H1 (cell line): ENCODE measurements around the gene SFMBT2. TPM values are rescaled to one million over a fixed set of nuclear protein-coding genes. Genes with fewer than 3 reads are reported as not detected.

Source experiments
- ATF3 ChIP-seq: IDR thresholded peaks from 2 replicates; pipeline ENCODE4 v1.6.1; 2011; ENCODE audit warnings: low read depth, mild to moderate bottlenecking, low read length; ENCODE audit not compliant: insufficient read depth
- BRCA1 ChIP-seq: IDR thresholded peaks from 2 replicates; pipeline ENCODE4 v1.6.1; 2012; ENCODE audit warnings: low read depth, low read length, improper control_type of control experiment
- CHD7 ChIP-seq: fragments of 300-600 bp; sonication (generic); IDR thresholded peaks from 2 replicates; pipeline ENCODE4 v1.7.1; 2012; ENCODE audit warnings: low read length, moderate library complexity, mild to moderate bottlenecking, inconsistent platforms; ENCODE audit not compliant: insufficient replicate concordance
- EP300 ChIP-seq, 2 experiments: IDR thresholded peaks; 1 replicate in 1 of 2; 2 replicates in 1 of 2; pipeline ENCODE4 v1.6.1; 2011 to 2012; ENCODE audit warnings: low read depth in 2 of 2, low read length in 2 of 2, mild to moderate bottlenecking in 2 of 2, borderline replicate concordance in 1 of 2, inconsistent platforms in 1 of 2, moderate library complexity in 1 of 2
- FOSL1 ChIP-seq: IDR thresholded peaks from 2 replicates; pipeline ENCODE4 v1.6.1; 2011; ENCODE audit warnings: mild to moderate bottlenecking, low read depth, low read length, moderate library complexity; ENCODE audit not compliant: insufficient read depth
- JUND ChIP-seq: IDR thresholded peaks from 2 replicates; pipeline ENCODE4 v1.6.1; 2011; ENCODE audit warnings: mild to moderate bottlenecking, improper control_type of control experiment, low read length
- MAFK ChIP-seq: IDR thresholded peaks from 2 replicates; pipeline ENCODE4 v1.6.1; 2012; ENCODE audit warnings: low read depth, mild to moderate bottlenecking, improper control_type of control experiment, low read length
- NRF1 ChIP-seq: IDR thresholded peaks from 2 replicates; pipeline ENCODE4 v1.6.1; 2011; ENCODE audit warnings: mild to moderate bottlenecking, low read depth, low read length, improper control_type of control experiment
- SIX5 ChIP-seq: IDR thresholded peaks from 2 replicates; pipeline ENCODE4 v1.6.1; 2011; ENCODE audit warnings: mild to moderate bottlenecking, low read depth, low read length
- SP4 ChIP-seq: IDR thresholded peaks from 2 replicates; pipeline ENCODE4 v1.6.1; 2012; ENCODE audit warnings: low read length, inconsistent platforms
- polyA plus RNA-seq, 7 experiments: library from polyadenylated mRNA; depleted of rRNA in 3 of 7; stranded (reverse) in 5 of 7; unstranded in 2 of 7; fragments of >200 nt in 5 of 7; fragments of 200-250 nt in 2 of 7; gene quantifications; 1 replicate in 5 of 7; 2 replicates in 1 of 7; 4 replicates in 1 of 7; pipeline versions ENCODE4 v1.2.1 to v1.2.3, GENCODE V29; 2011 to 2013; ENCODE audit warnings: missing spikeins in 2 of 7, mixed read lengths in 2 of 7
- total RNA-seq: library from RNA; stranded (reverse); fragmentation: NEBNext Ultra II Directional; extraction: Animal tissue kit (Norgen Biotek cat#: 25700); gene quantifications from 2 replicates; pipeline ENCODE4 v1.2.1, GENCODE V29; 2021

Gene SFMBT2
- total and polyA plus RNA-seq, 2 of the 8 experiments (the other 6 are each of a cell fraction or from before 2014, with no cell fraction given): 2.9 to 11.0 TPM

DNA sequence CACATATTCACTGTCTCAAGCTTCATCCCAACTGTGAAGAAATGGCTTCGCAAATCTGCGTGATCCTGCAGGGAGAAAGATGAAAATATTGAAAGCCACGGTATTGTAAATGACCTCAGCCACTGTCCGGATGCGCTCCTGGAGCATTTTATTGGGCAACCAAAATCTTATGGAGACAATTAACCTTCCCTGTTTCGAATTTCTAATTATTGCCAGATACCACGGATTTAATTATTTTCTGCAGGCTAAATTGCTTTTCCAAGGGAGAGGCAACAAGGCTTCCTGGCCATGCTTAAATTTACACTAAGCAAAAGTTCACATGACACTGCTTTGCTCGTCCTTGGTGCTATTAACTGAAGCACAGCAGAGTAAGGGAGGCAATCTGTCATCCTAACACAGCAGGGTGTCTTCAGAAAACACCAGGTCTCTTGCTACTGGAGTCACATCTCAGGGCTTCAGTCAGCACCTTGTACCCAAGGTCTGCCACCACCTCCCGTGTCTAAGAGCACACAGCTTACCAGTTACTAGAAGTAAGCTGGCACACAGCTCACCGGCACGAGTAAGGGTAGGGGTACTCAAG is 162.2 kb downstream of the SFMBT2 start (continued):
- TF ChIP-seq CHD7 (no peak), ATF3 (no peak), EP300 (IDR thresholded peaks at IDR 0.05; ENCODE audit: borderline replicate concordance in 1 of 2, low read depth in 2 of 2, low read length in 2 of 2) (no peak), MAFK (no peak), FOSL1 (no peak), NRF1 (no peak), SP4 (no peak), SIX5 (no peak), BRCA1 (no peak), JUND (no peak)
